Hepatocyte (in vitro differentiated cells): ENCODE measurements around the gene CDC5L.

Experiments
- CTCF ChIP-seq: fragments of 200-600 bp; sonication (generic); IDR thresholded peaks from 2 replicates; pipeline ENCODE4 v1.5.1; 2016; ENCODE audit warnings: antibody characterized with exemption, mild to moderate bottlenecking; ENCODE audit not compliant: poor library complexity
- EZH2 ChIP-seq: fragments of 200-600 bp; sonication (generic); IDR thresholded peaks from 2 replicates; pipeline ENCODE4 v1.6.1; 2016; ENCODE audit warnings: antibody characterized with exemption, mild to moderate bottlenecking, borderline replicate concordance
- EZH2phosphoT487 ChIP-seq: fragments of 200-600 bp; sonication (generic); IDR thresholded peaks from one replicate; pipeline ENCODE4 v1.6.1; 2018; ENCODE audit warnings: antibody characterized with exemption, mild to moderate bottlenecking, low read depth, moderate library complexity; ENCODE audit not compliant: unreplicated experiment, severe bottlenecking

GRCh38 chr6:44415449-44415848 is 27.9 kb downstream of the CDC5L start:
- TF ChIP-seq EZH2phosphoT487 = no peak
- TF ChIP-seq CTCF = no peak
- TF ChIP-seq EZH2 = no peak
